Keratinocyte (primary cell): ENCODE data around the gene B3GALT6.

ENCODE experiments used
- CTCF ChIP-seq, 3 experiments: IDR thresholded peaks in 1 of 3; conservative IDR thresholded peaks in 1 of 3; optimal IDR thresholded peaks in 1 of 3; 2 replicates in 2 of 3; 3 replicates in 1 of 3; pipeline versions ENCODE3 to v1.5.1; 2011; ENCODE audit warnings: low read length in 3 of 3, mild to moderate bottlenecking in 3 of 3, moderate library complexity in 2 of 3, control low read depth in 1 of 3, inconsistent platforms in 1 of 3; ENCODE audit not compliant: insufficient read depth in 2 of 3; ENCODE audit errors: extremely low read depth in 1 of 3
- EZH2 ChIP-seq: IDR thresholded peaks from one replicate; pipeline ENCODE4 v1.6.1; 2012; ENCODE audit warnings: inconsistent platforms, mild to moderate bottlenecking, low read length, moderate library complexity

GRCh38 chr1:1227386-1227785 is 4.7 kb upstream of the B3GALT6 start:
- TF ChIP-seq CTCF (optimal IDR thresholded peaks at IDR 0.05 in 1 of 3, IDR thresholded peaks at IDR 0.05 in 1 of 3, conservative IDR thresholded peaks at IDR 0.05 in 1 of 3; ENCODE audit: extremely low read depth in 1 of 3, insufficient read depth in 2 of 3, low read length in 3 of 3) (no peak), EZH2 (no peak)
